ENCODE measurements around the gene AXIN2. TPM values are rescaled to one million over a fixed set of nuclear protein-coding genes. Genes with fewer than 3 reads are reported as not detected.

The AXIN2 gene
- total and polyA plus RNA-seq, 3 donors from 2014 or later: 18.1 to 26.3 (median 20.2) TPM

GRCh38 chr17:65539630-65540266 is 21.7 kb downstream of the AXIN2 start:
- Histone ChIP-seq H3K4me1 (no peaks in the 10 kb centered on the region), H3K4me3 (no peak overlapping the region), H3K27me3 (no peaks in the 10 kb centered on the region), H3K27ac (no peak overlapping the region), H3K36me3 (ENCODE audit: low read depth, missing control alignments) (no peaks in the 10 kb centered on the region), H3K9me3 (no peaks in the 10 kb centered on the region)
- TF ChIP-seq POLR2A (IDR thresholded peaks at IDR 0.05) (no peak), CTCF (IDR thresholded peaks at IDR 0.05) (no peak)
- intact Hi-C loops (cut with DNase I; ENCODE audit: low total_unique reads): no loop called here
- no peak for DNase-seq
- 88 to 92% methylated on average over 2 of the region's 2 CpGs for WGBS, 2 donors

- Histone ChIP-seq H3K4me1 (no peaks in the 10 kb centered on the region), H3K4me3 (peak overlapping the region in 1 of 2 donors; percentile 51), H3K27me3 (no peaks in the 10 kb centered on the region), H3K9me3 (no peaks in the 10 kb centered on the region), H3K36me3 (ENCODE audit: low read depth, missing control alignments) (no peaks in the 10 kb centered on the region), H3K27ac (no peak overlapping the region)
- DNase-seq: no peak
- 48 to 50% methylated on average over 12 of the region's 12 CpGs for WGBS, 2 donors
- no peak for TF ChIP-seq CTCF (IDR thresholded peaks at IDR 0.05)
- no peak for TF ChIP-seq POLR2A (IDR thresholded peaks at IDR 0.05)
- intact Hi-C loops (cut with DNase I; ENCODE audit: low total_unique reads): no loop called here
These were observed 22.5 kb downstream of the AXIN2 start for GRCh38 chr17:65538675-65539529.

GRCh38 chr17:65537845-65538674 is 23.4 kb downstream of the AXIN2 start:
- Histone ChIP-seq H3K36me3 (ENCODE audit: low read depth, missing control alignments) (no peaks in the 10 kb centered on the region), H3K9me3 (no peaks in the 10 kb centered on the region), H3K27me3 (no peaks in the 10 kb centered on the region), H3K27ac (no peak overlapping the region), H3K4me1 (peaks cover under 1% of the 10 kb centered on the region), H3K4me3 (peak overlapping the region; percentile 51 to 55)
- no peak for TF ChIP-seq CTCF (IDR thresholded peaks at IDR 0.05)
- no peak for TF ChIP-seq POLR2A (IDR thresholded peaks at IDR 0.05)
- intact Hi-C loops (cut with DNase I; ENCODE audit: low total_unique reads): no loop called here
- 60 to 81% methylated on average over 31 to 50 of the region's 50 CpGs for WGBS, 2 donors
- DNase-seq: peak; percentile 67

- WGBS, 2 donors: 68 to 83% methylated on average over 33 to 35 of the region's 35 CpGs
- Histone ChIP-seq H3K27ac (no peak overlapping the region), H3K9me3 (no peaks in the 10 kb centered on the region), H3K36me3 (ENCODE audit: low read depth, missing control alignments) (no peaks in the 10 kb centered on the region), H3K27me3 (no peaks in the 10 kb centered on the region), H3K4me1 (peaks cover 7% of the 10 kb centered on the region), H3K4me3 (peak overlapping the region; percentile 51 to 55)
- peak; percentile 16 for DNase-seq
- intact Hi-C loops (cut with DNase I; ENCODE audit: low total_unique reads): no loop called here
- no peak for TF ChIP-seq POLR2A (IDR thresholded peaks at IDR 0.05)
- TF ChIP-seq CTCF (IDR thresholded peaks at IDR 0.05): no peak
These were observed 24.1 kb downstream of the AXIN2 start for GRCh38 chr17:65537343-65537844.

All from testis (tissue), 3 donors.